Loucy (cell line): ENCODE data around the gene TENT4B.

Experiments
- EZH2phosphoT487 ChIP-seq: fragments of 200-600 bp; IDR thresholded peaks from 2 replicates; pipeline ENCODE4 v1.6.1; 2018; ENCODE audit warnings: antibody characterized with exemption, mild to moderate bottlenecking, moderate library complexity, borderline replicate concordance
- TF ChIP-seq, protein P1 (sequence below): fragments of 200-600 bp; sonication (generic); conservative IDR thresholded peaks from 2 replicates; pipeline ENCODE4 v1.5.1; 2014; ENCODE audit warnings: mild to moderate bottlenecking, antibody characterized with exemption, low read length

DNA sequence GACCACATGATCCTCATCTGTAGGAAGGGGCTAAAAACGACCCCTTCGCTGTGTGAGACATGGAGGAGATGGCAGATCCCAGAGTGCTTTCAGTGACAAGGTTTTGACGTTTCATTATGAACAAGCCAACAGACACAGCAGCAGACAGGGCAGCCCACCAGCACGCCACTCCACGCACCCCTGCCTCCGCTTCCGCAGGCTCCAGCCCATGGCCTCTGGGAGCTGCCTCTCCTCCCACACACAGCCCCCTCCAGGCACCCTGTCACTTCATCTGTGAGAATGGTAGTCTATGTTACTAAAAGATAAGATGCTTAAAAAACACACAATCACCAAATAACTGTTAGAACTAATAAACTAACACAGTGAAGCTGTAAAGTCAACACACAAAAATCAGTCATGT, 101.0 kb downstream of the TENT4B start:
- TF ChIP-seq, protein P1, sequence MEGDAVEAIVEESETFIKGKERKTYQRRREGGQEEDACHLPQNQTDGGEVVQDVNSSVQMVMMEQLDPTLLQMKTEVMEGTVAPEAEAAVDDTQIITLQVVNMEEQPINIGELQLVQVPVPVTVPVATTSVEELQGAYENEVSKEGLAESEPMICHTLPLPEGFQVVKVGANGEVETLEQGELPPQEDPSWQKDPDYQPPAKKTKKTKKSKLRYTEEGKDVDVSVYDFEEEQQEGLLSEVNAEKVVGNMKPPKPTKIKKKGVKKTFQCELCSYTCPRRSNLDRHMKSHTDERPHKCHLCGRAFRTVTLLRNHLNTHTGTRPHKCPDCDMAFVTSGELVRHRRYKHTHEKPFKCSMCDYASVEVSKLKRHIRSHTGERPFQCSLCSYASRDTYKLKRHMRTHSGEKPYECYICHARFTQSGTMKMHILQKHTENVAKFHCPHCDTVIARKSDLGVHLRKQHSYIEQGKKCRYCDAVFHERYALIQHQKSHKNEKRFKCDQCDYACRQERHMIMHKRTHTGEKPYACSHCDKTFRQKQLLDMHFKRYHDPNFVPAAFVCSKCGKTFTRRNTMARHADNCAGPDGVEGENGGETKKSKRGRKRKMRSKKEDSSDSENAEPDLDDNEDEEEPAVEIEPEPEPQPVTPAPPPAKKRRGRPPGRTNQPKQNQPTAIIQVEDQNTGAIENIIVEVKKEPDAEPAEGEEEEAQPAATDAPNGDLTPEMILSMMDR: no peak
- no peak for TF ChIP-seq EZH2phosphoT487
